ENCODE measurements around the gene PRDM16. TPM values are rescaled to one million over a fixed set of nuclear protein-coding genes. Genes with fewer than 3 reads are reported as not detected.

Gene PRDM16
- total and polyA plus RNA-seq, 2 of the 13 experiments (the other 11 are each of a cell fraction or from before 2014, with no cell fraction given), result 0.15 to 0.81 TPM

DNA sequence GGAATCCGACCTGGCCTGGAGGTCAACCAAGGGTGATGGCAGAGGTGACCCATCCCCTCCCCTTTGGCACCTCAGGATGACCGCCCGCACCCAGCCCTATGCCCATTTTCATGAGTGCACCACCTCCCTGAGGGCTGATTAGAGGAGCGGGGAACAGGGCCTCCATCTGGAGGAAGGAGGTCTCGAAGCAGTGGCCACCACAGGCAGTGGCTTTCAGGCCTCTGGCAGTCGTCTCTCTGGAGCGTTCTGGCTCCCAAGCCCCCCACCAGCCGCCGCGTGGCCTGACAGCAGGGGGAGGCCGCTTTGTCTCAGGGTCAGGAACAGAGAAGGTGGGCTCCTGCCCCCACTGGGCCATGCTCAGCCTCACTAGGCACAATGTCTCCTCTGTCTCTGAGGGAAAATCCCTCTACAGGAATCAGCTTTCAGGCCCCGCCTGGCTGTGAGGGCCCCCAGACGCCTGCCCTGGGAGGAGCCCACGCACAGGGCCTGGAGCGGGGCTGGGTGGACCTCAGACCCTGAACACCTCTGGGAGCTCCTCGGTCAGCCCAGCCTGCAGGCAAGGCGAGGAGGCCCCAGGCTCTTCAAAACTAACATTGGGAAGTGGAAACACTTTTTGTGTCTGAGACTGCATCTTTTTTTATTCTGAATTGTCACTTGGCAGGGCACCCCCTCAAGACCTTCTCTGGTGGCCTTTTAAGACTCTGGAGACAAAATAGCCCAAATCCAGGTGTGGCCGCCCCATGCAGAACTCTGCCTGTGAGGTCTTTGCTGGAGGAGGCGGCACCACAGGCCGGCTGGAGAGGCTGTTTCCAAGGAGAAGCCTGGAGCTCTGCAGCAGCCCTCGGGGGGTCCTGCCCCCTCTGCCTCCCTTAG is 257.7 kb downstream of the PRDM16 start (continued):
- TF ChIP-seq, protein P1, sequence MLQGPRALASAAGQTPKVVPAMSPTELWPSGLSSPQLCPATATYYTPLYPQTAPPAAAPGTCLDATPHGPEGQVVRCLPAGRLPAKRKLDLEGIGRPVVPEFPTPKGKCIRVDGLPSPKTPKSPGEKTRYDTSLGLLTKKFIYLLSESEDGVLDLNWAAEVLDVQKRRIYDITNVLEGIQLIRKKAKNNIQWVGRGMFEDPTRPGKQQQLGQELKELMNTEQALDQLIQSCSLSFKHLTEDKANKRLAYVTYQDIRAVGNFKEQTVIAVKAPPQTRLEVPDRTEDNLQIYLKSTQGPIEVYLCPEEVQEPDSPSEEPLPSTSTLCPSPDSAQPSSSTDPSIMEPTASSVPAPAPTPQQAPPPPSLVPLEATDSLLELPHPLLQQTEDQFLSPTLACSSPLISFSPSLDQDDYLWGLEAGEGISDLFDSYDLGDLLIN (CRISPR knock-in tag; IDR thresholded peaks at IDR 0.05; ENCODE audit: borderline replicate concordance), result no peak
- TF ChIP-seq SP2 (CRISPR knock-in tag; IDR thresholded peaks at IDR 0.05), result no peak
- peak; percentile 43 for TF ChIP-seq ELF3 (CRISPR knock-in tag; IDR thresholded peaks at IDR 0.05)
- no peak for TF ChIP-seq TBL1XR1 (IDR thresholded peaks at IDR 0.05; ENCODE audit: borderline replicate concordance, low read length, partially characterized antibody)
- peak; percentile 35 for TF ChIP-seq CEBPG (CRISPR knock-in tag; IDR thresholded peaks at IDR 0.05)
- TF ChIP-seq, protein P2, sequence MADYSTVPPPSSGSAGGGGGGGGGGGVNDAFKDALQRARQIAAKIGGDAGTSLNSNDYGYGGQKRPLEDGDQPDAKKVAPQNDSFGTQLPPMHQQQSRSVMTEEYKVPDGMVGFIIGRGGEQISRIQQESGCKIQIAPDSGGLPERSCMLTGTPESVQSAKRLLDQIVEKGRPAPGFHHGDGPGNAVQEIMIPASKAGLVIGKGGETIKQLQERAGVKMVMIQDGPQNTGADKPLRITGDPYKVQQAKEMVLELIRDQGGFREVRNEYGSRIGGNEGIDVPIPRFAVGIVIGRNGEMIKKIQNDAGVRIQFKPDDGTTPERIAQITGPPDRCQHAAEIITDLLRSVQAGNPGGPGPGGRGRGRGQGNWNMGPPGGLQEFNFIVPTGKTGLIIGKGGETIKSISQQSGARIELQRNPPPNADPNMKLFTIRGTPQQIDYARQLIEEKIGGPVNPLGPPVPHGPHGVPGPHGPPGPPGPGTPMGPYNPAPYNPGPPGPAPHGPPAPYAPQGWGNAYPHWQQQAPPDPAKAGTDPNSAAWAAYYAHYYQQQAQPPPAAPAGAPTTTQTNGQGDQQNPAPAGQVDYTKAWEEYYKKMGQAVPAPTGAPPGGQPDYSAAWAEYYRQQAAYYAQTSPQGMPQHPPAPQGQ (CRISPR knock-in tag; IDR thresholded peaks at IDR 0.05; ENCODE audit: borderline replicate concordance), result no peak
- no peak for TF ChIP-seq ZNF253 (CRISPR knock-in tag; IDR thresholded peaks at IDR 0.05; ENCODE audit: borderline replicate concordance)
- TF ChIP-seq, protein P3, sequence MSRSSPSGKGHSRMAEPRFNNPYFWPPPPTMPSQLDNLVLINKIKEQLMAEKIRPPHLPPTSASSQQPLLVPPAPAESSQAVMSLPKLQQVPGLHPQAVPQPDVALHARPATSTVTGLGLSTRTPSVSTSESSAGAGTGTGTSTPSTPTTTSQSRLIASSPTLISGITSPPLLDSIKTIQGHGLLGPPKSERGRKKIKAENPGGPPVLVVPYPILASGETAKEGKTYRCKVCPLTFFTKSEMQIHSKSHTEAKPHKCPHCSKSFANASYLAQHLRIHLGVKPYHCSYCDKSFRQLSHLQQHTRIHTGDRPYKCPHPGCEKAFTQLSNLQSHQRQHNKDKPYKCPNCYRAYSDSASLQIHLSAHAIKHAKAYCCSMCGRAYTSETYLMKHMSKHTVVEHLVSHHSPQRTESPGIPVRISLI (CRISPR knock-in tag; IDR thresholded peaks at IDR 0.05; ENCODE audit: borderline replicate concordance), result no peak
- TF ChIP-seq ZNF232 (CRISPR knock-in tag; IDR thresholded peaks at IDR 0.05; ENCODE audit: borderline replicate concordance), result peak; percentile 50; the same call in 1 of the 2 replicates
- TF ChIP-seq, protein P4, sequence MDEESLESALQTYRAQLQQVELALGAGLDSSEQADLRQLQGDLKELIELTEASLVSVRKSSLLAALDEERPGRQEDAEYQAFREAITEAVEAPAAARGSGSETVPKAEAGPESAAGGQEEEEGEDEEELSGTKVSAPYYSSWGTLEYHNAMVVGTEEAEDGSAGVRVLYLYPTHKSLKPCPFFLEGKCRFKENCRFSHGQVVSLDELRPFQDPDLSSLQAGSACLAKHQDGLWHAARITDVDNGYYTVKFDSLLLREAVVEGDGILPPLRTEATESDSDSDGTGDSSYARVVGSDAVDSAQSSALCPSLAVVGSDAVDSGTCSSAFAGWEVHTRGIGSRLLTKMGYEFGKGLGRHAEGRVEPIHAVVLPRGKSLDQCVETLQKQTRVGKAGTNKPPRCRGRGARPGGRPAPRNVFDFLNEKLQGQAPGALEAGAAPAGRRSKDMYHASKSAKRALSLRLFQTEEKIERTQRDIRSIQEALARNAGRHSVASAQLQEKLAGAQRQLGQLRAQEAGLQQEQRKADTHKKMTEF (CRISPR knock-in tag; IDR thresholded peaks at IDR 0.05), result peak; percentile 35; the same call in 1 of the 2 replicates
- peak; percentile 52 for TF ChIP-seq ZNF274 (CRISPR knock-in tag; IDR thresholded peaks at IDR 0.05)
- TF ChIP-seq, protein P5, sequence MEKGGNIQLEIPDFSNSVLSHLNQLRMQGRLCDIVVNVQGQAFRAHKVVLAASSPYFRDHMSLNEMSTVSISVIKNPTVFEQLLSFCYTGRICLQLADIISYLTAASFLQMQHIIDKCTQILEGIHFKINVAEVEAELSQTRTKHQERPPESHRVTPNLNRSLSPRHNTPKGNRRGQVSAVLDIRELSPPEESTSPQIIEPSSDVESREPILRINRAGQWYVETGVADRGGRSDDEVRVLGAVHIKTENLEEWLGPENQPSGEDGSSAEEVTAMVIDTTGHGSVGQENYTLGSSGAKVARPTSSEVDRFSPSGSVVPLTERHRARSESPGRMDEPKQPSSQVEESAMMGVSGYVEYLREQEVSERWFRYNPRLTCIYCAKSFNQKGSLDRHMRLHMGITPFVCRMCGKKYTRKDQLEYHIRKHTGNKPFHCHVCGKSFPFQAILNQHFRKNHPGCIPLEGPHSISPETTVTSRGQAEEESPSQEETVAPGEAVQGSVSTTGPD (CRISPR knock-in tag; IDR thresholded peaks at IDR 0.05), result peak; percentile 19; the same call in 1 of the 2 replicates
- peak; percentile 44; the same call in 1 of the 2 replicates for TF ChIP-seq IRF2 (CRISPR knock-in tag; IDR thresholded peaks at IDR 0.05)
- peak; percentile 43; the same call in 1 of the 2 replicates for TF ChIP-seq ZNF629 (CRISPR knock-in tag; conservative IDR thresholded peaks at IDR 0.05)
- no peak for TF ChIP-seq HOXA9 (CRISPR knock-in tag; IDR thresholded peaks at IDR 0.05; ENCODE audit: borderline replicate concordance)
- TF ChIP-seq ZNF598 (CRISPR knock-in tag; IDR thresholded peaks at IDR 0.05; ENCODE audit: borderline replicate concordance), result 0 out of 2 replicates have a peak, but pooled peaks have one; percentile 71
- no peak for TF ChIP-seq ZNF367 (CRISPR knock-in tag; IDR thresholded peaks at IDR 0.05; ENCODE audit: borderline replicate concordance)
- no peak for TF ChIP-seq CHD4 (IDR thresholded peaks at IDR 0.05; ENCODE audit: borderline replicate concordance, low read length)
- TF ChIP-seq NAIF1 (CRISPR knock-in tag; IDR thresholded peaks at IDR 0.05; ENCODE audit: borderline replicate concordance), result no peak
- no peak for TF ChIP-seq MLLT10 (CRISPR knock-in tag; IDR thresholded peaks at IDR 0.05)
